SK-N-SH (cell line): ENCODE data around the gene SLC38A8. TPM values are rescaled to one million over a fixed set of nuclear protein-coding genes. Genes with fewer than 3 reads are reported as not detected.

Source experiments
- CTCF ChIA-PET: fragments of 300-600, 350-600 bp; formaldehyde crosslinking; extraction: SDS; loops from one replicate; lab custom pipeline; 2021; lab: Yijun Ruan, JAX
- POLR2A ChIA-PET: fragments of 350-600 bp; sonication (Branson Sonifier 250); formaldehyde crosslinking; extraction: SDS; loops from one replicate; lab custom pipeline; 2020; ENCODE audit warnings: antibody characterized with exemption, inconsistent platforms; lab: Yijun Ruan, JAX
- DNase-seq: peaks from one replicate; pipeline ENCODE4 v3.0.0; 2012
- H2AFZ ChIP-seq: fragments of 200-600 bp; sonication (generic); 2 replicates; pipeline ENCODE4 v1.8.1; 2016; ENCODE audit warnings: antibody characterized with exemption, mild to moderate bottlenecking, low read depth
- H3F3A ChIP-seq: fragments of 200-600 bp; sonication (generic); replicated peaks from 2 replicates; pipeline ENCODE3; 2016; ENCODE audit warnings: antibody characterized with exemption, mild to moderate bottlenecking; ENCODE audit not compliant: insufficient read depth
- H3K27ac ChIP-seq, 2 experiments: fragments of 200-500 bp in 1 of 2; fragments of 200-600 bp in 1 of 2; sonication (Bioruptor generic) in 1 of 2; sonication (generic), shearing (Covaris generic) in 1 of 2; 2 replicates each; pipeline versions ENCODE4 v1.5.1 to v1.6.1; 2014 to 2016; ENCODE audit warnings: low read depth in 2 of 2, inconsistent platforms in 1 of 2, low read length in 1 of 2, mild to moderate bottlenecking in 1 of 2, mixed read lengths in 1 of 2
- H3K27me3 ChIP-seq: fragments of 200-600 bp; sonication (generic), shearing (Covaris generic); 2 replicates; pipeline ENCODE4 v1.6.1; 2016; ENCODE audit warnings: mixed run types; ENCODE audit not compliant: insufficient read depth
- H3K36me3 ChIP-seq, 2 experiments: fragments of 200-500 bp in 1 of 2; fragments of 200-600 bp in 1 of 2; sonication (Bioruptor generic) in 1 of 2; sonication (generic) in 1 of 2; replicated peaks in 1 of 2; 2 replicates each; pipeline versions ENCODE3 to v1.5.1; 2014 to 2016; ENCODE audit warnings: low read length in 1 of 2, mild to moderate bottlenecking in 1 of 2; ENCODE audit not compliant: insufficient read depth in 2 of 2, control insufficient read depth in 1 of 2
- H3K4me1 ChIP-seq, 2 experiments: fragments of 200-500 bp in 1 of 2; fragments of 200-600 bp in 1 of 2; sonication (Bioruptor generic) in 1 of 2; sonication (generic), shearing (Covaris generic) in 1 of 2; 2 replicates each; pipeline versions ENCODE4 v1.5.1 to v1.6.1; 2014 to 2016; ENCODE audit warnings: low read depth in 1 of 2, low read length in 1 of 2, mixed run types in 1 of 2; ENCODE audit not compliant: insufficient read depth in 2 of 2, control insufficient read depth in 1 of 2
- H3K4me2 ChIP-seq: fragments of 200-600 bp; sonication (generic), shearing (Covaris generic); 2 replicates; pipeline ENCODE4 v1.6.1; 2017; ENCODE audit warnings: mixed run types
- H3K4me3 ChIP-seq, 2 experiments: fragments of 200-500 bp in 1 of 2; fragments of 200-600 bp in 1 of 2; sonication (Bioruptor generic) in 1 of 2; sonication (generic), shearing (Covaris generic) in 1 of 2; 2 replicates each; pipeline versions ENCODE4 v1.5.1 to v1.8.1; 2014 to 2016; ENCODE audit warnings: low read depth in 2 of 2, inconsistent platforms in 1 of 2, low read length in 1 of 2, mild to moderate bottlenecking in 1 of 2, mixed read lengths in 1 of 2, moderate library complexity in 1 of 2
- H3K79me2 ChIP-seq: fragments of 200-600 bp; sonication (generic); 2 replicates; pipeline ENCODE4 v1.8.1; 2017; ENCODE audit warnings: mild to moderate bottlenecking; ENCODE audit not compliant: insufficient read depth
- H3K9ac ChIP-seq: fragments of 200-600 bp; sonication (generic); 2 replicates; pipeline ENCODE4 v1.6.1; 2017; ENCODE audit warnings: mixed run types
- H3K9me2 ChIP-seq: fragments of 200-600 bp; sonication (generic); 2 replicates; pipeline ENCODE4 v1.6.1; 2017; ENCODE audit warnings: mixed run types
- H3K9me3 ChIP-seq: fragments of 200-600 bp; sonication (generic); 2 replicates; pipeline ENCODE4 v1.6.1; 2017; ENCODE audit warnings: mixed run types, mild to moderate bottlenecking, moderate library complexity
- H4K20me1 ChIP-seq: fragments of 200-600 bp; sonication (generic); 2 replicates; pipeline ENCODE4 v1.6.1; 2017; ENCODE audit warnings: mild to moderate bottlenecking, mixed run types; ENCODE audit not compliant: insufficient read depth
- ELF1 ChIP-seq: IDR thresholded peaks from 2 replicates; pipeline ENCODE4 v1.4.0; 2012
- EZH2phosphoT487 ChIP-seq: fragments of 200-600 bp; sonication (generic); IDR thresholded peaks from 2 replicates; pipeline ENCODE4 v1.6.1; 2017; ENCODE audit warnings: low read depth, mixed run types, mild to moderate bottlenecking, antibody characterized with exemption, moderate library complexity, borderline replicate concordance
- FOXJ3 ChIP-seq: sonication (generic); formaldehyde crosslinking; IDR thresholded peaks from 2 replicates; pipeline ENCODE4 v1.5.1; 2020; ENCODE audit warnings: mild to moderate bottlenecking, missing genetic modification reagents
- FOXM1 ChIP-seq: IDR thresholded peaks from 2 replicates; pipeline ENCODE4 v1.4.0; 2012; ENCODE audit warnings: low read depth, mild to moderate bottlenecking
- GABPA ChIP-seq: IDR thresholded peaks from 2 replicates; pipeline ENCODE4 v1.4.0; 2012; ENCODE audit warnings: low read depth, mild to moderate bottlenecking
- GATA2 ChIP-seq: sonication (generic); formaldehyde crosslinking; IDR thresholded peaks from 2 replicates; pipeline ENCODE4 v1.5.0; 2020; ENCODE audit warnings: mild to moderate bottlenecking, missing genetic modification reagents
- JUND ChIP-seq: IDR thresholded peaks from 2 replicates; pipeline ENCODE4 v1.4.0; 2012
- MAX ChIP-seq: IDR thresholded peaks from 2 replicates; pipeline ENCODE4 v1.4.0; 2012; ENCODE audit warnings: low read depth
- NFIC ChIP-seq: IDR thresholded peaks from 2 replicates; pipeline ENCODE4 v1.4.0; 2012; ENCODE audit warnings: borderline replicate concordance
- PBX3 ChIP-seq: IDR thresholded peaks from 2 replicates; pipeline ENCODE4; 2012
- RAD21 ChIP-seq: IDR thresholded peaks from 2 replicates; pipeline ENCODE4 v1.6.1; 2012; ENCODE audit warnings: mild to moderate bottlenecking, low read length
- REST ChIP-seq: IDR thresholded peaks from 2 replicates; pipeline ENCODE4 v1.6.1; 2012; ENCODE audit warnings: mild to moderate bottlenecking, low read depth, low read length, moderate library complexity
- RFX5 ChIP-seq: IDR thresholded peaks from 2 replicates; pipeline ENCODE4 v1.6.1; 2012; ENCODE audit warnings: mild to moderate bottlenecking, improper control_type of control experiment, low read length
- WGBS: methylation state at CpG from one replicate; pipeline ENCODE4 v1.1.6; 2017; ENCODE audit warnings: low lambda C conversion rate; 5-methylcytosine and 5-hydroxymethylcytosine counted together
- polyA plus RNA-seq, 3 experiments: library from polyadenylated mRNA; depleted of rRNA; stranded (reverse); fragments of >200 nt; gene quantifications; 2 replicates each; pipeline ENCODE4 v1.2.3, GENCODE V29; 2012
- TF ChIP-seq, protein P1 (sequence below): fragments of 150-350 bp; IDR thresholded peaks from 2 replicates; pipeline ENCODE4 v1.6.1; 2016; ENCODE audit warnings: mild to moderate bottlenecking, low read depth, low read length
- TF ChIP-seq, protein P2 (sequence below): IDR thresholded peaks from 2 replicates; pipeline ENCODE4 v1.4.0; 2012; ENCODE audit warnings: low read depth, borderline replicate concordance

Gene SLC38A8
- polyA plus RNA-seq, 1 of the 3 experiments (the other 2 are of a cell fraction) = not detected

DNA sequence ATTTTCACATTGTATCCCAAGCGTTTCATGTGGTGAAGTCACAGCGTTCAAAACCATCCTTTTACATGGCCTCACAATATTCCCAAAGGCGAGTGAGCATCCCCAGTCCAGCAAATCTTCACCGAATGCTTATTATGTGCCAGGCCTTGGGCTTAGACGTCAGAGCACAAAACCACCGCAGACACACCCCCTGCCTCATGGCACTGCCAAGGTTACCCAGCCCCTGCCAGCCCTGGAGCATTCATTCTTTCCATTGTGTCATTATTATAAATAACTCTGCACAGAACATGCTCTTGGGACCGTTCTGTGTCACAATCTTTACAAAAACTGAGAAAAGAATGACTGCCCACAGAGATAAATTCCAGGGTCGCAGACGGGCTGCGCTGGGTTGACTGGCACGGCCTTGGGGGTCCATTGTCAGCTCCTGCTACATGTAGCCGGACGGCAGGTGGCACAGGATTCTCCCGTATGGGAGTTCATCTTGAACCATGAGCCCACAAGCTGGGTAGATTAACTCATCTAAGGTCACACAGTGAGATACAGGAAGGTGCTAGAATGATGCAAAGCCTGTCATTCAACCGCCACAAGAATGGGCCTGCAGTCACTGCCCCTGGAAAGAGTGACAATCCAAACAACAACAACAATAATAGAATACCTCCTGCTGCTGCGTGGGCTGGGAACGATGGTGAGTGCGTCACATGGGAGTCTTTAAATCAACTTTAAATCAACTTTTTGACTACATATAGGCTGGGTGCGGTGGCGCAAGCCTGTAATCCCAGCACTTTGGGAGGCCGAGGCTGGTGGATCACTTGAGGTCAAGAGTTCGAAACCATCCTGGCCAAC, 79.1 kb downstream of the SLC38A8 start (continued):
- TF ChIP-seq, protein P1, sequence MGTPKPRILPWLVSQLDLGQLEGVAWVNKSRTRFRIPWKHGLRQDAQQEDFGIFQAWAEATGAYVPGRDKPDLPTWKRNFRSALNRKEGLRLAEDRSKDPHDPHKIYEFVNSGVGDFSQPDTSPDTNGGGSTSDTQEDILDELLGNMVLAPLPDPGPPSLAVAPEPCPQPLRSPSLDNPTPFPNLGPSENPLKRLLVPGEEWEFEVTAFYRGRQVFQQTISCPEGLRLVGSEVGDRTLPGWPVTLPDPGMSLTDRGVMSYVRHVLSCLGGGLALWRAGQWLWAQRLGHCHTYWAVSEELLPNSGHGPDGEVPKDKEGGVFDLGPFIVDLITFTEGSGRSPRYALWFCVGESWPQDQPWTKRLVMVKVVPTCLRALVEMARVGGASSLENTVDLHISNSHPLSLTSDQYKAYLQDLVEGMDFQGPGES = no peak
- TF ChIP-seq FOXJ3 (CRISPR knock-in tag) = no peak
- TF ChIP-seq FOXM1 = no peak
- no peak for TF ChIP-seq EZH2phosphoT487
- TF ChIP-seq GABPA = no peak
- no peak for TF ChIP-seq ELF1
- TF ChIP-seq JUND = no peak
- TF ChIP-seq RFX5 = no peak
- no peak for TF ChIP-seq RAD21
- TF ChIP-seq REST = no peak
- TF ChIP-seq, protein P2, sequence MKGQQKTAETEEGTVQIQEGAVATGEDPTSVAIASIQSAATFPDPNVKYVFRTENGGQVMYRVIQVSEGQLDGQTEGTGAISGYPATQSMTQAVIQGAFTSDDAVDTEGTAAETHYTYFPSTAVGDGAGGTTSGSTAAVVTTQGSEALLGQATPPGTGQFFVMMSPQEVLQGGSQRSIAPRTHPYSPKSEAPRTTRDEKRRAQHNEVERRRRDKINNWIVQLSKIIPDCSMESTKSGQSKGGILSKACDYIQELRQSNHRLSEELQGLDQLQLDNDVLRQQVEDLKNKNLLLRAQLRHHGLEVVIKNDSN = no peak
- TF ChIP-seq NFIC = no peak
- TF ChIP-seq PBX3 = no peak
- no peak for TF ChIP-seq GATA2 (CRISPR knock-in tag)

- Histone ChIP-seq H3K9me3 (no peaks in the 10 kb centered on the region), H3K9me2 (no peaks in the 10 kb centered on the region), H3K4me2 (no peak overlapping the region), H3K4me3 (no peak overlapping the region), H3K27me3 (no peaks in the 10 kb centered on the region), H3K79me2 (no peaks in the 10 kb centered on the region), H4K20me1 (peaks cover 1% of the 10 kb centered on the region; the same call in 1 of the 2 replicates), H3K27ac (no peak overlapping the region), H3K9ac (no peak overlapping the region), H3F3A (peaks cover 3% of the 10 kb centered on the region), H2AFZ (no peak overlapping the region), H3K36me3 (peaks cover 4 to 9% of the 10 kb centered on the region in 2 experiments), H3K4me1 (peaks cover 0 to 12% of the 10 kb centered on the region in 2 experiments; a peak in 1 of 4 replicates)
- ChIA-PET CTCF (interaction anchor here (14.6 kb wide), 1 partner anchor 102 kb away, joined by 470 read pairs; no protein-coding TSS in a partner anchor), POLR2A (no interaction called here)
- DNase-seq = no peak
- TF ChIP-seq MAX = no peak
- 90% methylated on average over 5 of the region's 5 CpGs for WGBS
Measured at GRCh38 chr16:83961591-83961990, 81.0 kb downstream of the SLC38A8 start.
